HFFc6 (cell line): ENCODE results near the gene PRR9. TPM values are rescaled to one million over a fixed set of nuclear protein-coding genes. Genes with fewer than 3 reads are reported as not detected.

Source experiments
- DNase-seq: peaks from one replicate; pipeline ENCODE4 v3.0.0-alpha.2; 2018
- H3K27ac Mint-ChIP-seq: 2 replicates; pipeline ENCODE4 v1.8.0; 2020; ENCODE audit warnings: mild to moderate bottlenecking, mixed read lengths
- H3K27me3 Mint-ChIP-seq: 2 replicates; pipeline ENCODE4 v1.8.0; 2021; ENCODE audit warnings: mild to moderate bottlenecking, moderate library complexity, mixed read lengths; ENCODE audit not compliant: insufficient read depth
- H3K36me3 Mint-ChIP-seq: 2 replicates; pipeline ENCODE4 v1.8.0; 2021; ENCODE audit warnings: low read depth, mixed read lengths
- H3K4me1 Mint-ChIP-seq: 2 replicates; pipeline ENCODE4 v1.8.0; 2020; ENCODE audit warnings: low read depth, mixed read lengths
- H3K4me3 Mint-ChIP-seq: 2 replicates; pipeline ENCODE4 v1.8.0; 2020; ENCODE audit warnings: mild to moderate bottlenecking, moderate library complexity, mixed read lengths
- H3K9me3 Mint-ChIP-seq: 2 replicates; pipeline ENCODE4 v1.8.0; 2020; ENCODE audit warnings: mild to moderate bottlenecking, mixed read lengths
- CTCF ChIP-seq: fragments of 200-600 bp; sonication (generic); IDR thresholded peaks from 2 replicates; pipeline ENCODE4 v1.5.0; 2021; ENCODE audit warnings: antibody characterized with exemption, mild to moderate bottlenecking
- total RNA-seq, 6 experiments: library from RNA; stranded (reverse); fragmentation: NEBNext Ultra II Directional; extraction: Animal tissue kit (Norgen Biotek cat#: 25700); gene quantifications; 2 replicates in 1 of 6; 3 replicates in 5 of 6; pipeline ENCODE4 v1.2.3, GENCODE V29; 2021

The PRR9 gene
- total RNA-seq, 6 experiments from 2014 or later: not detected

GRCh38 chr1:153248176-153248879, 30.9 kb downstream of the PRR9 start:
- Mint-ChIP-seq H3K4me1 (no peaks in the 10 kb centered on the region), H3K36me3 (no peaks in the 10 kb centered on the region), H3K9me3 (no peaks in the 10 kb centered on the region), H3K4me3 (no peak overlapping the region), H3K27ac (no peak overlapping the region), H3K27me3 (peaks cover 1% of the 10 kb centered on the region; the same call in 1 of the 2 replicates)
- no peak for DNase-seq
- no peak for TF ChIP-seq CTCF

- Mint-ChIP-seq H3K36me3 (no peaks in the 10 kb centered on the region), H3K27me3 (peaks cover 1% of the 10 kb centered on the region; the same call in 1 of the 2 replicates), H3K4me3 (no peak overlapping the region), H3K4me1 (no peaks in the 10 kb centered on the region), H3K9me3 (no peaks in the 10 kb centered on the region), H3K27ac (no peak overlapping the region)
- no peak for DNase-seq
- no peak for TF ChIP-seq CTCF
Measured at GRCh38 chr1:153250166-153250565, 32.8 kb downstream of the PRR9 start.

- Mint-ChIP-seq H3K9me3 (no peaks in the 10 kb centered on the region), H3K4me3 (no peak overlapping the region), H3K36me3 (no peaks in the 10 kb centered on the region), H3K4me1 (no peaks in the 10 kb centered on the region), H3K27me3 (peaks cover 1% of the 10 kb centered on the region), H3K27ac (no peak overlapping the region)
- DNase-seq: no peak
- TF ChIP-seq CTCF: no peak
Measured at GRCh38 chr1:153251087-153251486, 33.7 kb downstream of the PRR9 start.

- H3K4me3 Mint-ChIP-seq: no peak overlapping the region
- DNase-seq: no peak
- H3K4me1 Mint-ChIP-seq: no peaks in the 10 kb centered on the region
- H3K27ac Mint-ChIP-seq: no peak overlapping the region
- TF ChIP-seq CTCF: no peak
- H3K9me3 Mint-ChIP-seq: no peaks in the 10 kb centered on the region
- H3K36me3 Mint-ChIP-seq: no peaks in the 10 kb centered on the region
- peaks cover 1% of the 10 kb centered on the region for H3K27me3 Mint-ChIP-seq
Measured at GRCh38 chr1:153251562-153251961, 34.2 kb downstream of the PRR9 start.

GRCh38 chr1:153251988-153252387, 34.6 kb downstream of the PRR9 start:
- H3K27me3 Mint-ChIP-seq: peaks cover 1% of the 10 kb centered on the region
- no peak for TF ChIP-seq CTCF
- no peak overlapping the region for H3K4me3 Mint-ChIP-seq
- H3K27ac Mint-ChIP-seq: no peak overlapping the region
- no peaks in the 10 kb centered on the region for H3K4me1 Mint-ChIP-seq
- no peaks in the 10 kb centered on the region for H3K36me3 Mint-ChIP-seq
- no peak for DNase-seq
- no peaks in the 10 kb centered on the region for H3K9me3 Mint-ChIP-seq
